D341Med (cell line): ENCODE results near the gene SPINT2.

Experiments used
- DNase-seq: peaks from one replicate; pipeline ENCODE4 v3.0.0; 2012; ENCODE audit warnings: low spot score

Gene SPINT2

GRCh38 chr19:38294090-38294489 lies 29.7 kb downstream of the SPINT2 start:
- no peak for DNase-seq

DNA sequence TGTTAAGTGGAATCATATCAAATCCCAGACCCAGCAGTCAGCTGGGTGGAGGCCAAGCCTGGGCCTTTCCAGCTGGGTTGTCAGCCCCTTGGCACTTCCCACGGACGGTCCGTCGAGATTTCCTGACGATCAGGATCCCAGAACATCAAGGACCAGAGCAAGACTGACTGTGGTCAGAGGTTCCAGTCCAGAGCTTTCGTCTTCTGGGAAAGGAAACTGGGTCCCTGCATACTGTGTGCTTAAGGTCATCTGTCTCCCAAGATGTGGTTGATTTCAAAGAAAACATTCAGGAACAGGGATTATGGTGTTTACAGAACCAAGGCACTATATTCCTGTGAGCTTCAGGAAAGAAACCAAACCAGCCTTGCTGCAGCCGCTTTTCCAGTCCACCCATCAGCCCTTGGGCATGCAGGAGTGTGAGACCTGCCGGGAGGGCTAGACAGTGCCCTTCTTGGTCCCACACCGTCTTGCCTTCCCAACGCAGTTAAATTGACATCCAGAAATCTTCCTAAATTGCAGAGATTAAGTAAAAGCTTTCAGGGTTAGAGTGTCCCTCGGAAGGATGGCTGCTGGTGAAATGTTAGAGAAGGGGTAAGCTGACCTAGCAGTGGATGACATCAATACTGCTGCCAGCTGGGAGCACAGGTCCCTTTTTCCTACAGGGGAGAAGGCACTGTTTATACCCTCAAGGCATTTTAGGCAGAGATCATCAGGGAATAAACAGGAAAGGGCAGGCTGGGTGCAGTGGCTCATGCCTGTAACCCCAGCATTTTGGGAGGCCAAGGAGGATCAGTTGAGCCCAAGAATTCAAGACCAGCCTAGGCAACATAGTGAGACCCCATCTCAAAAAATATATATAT lies 34.7 kb downstream of the SPINT2 start:
- DNase-seq, result no peak

DNA sequence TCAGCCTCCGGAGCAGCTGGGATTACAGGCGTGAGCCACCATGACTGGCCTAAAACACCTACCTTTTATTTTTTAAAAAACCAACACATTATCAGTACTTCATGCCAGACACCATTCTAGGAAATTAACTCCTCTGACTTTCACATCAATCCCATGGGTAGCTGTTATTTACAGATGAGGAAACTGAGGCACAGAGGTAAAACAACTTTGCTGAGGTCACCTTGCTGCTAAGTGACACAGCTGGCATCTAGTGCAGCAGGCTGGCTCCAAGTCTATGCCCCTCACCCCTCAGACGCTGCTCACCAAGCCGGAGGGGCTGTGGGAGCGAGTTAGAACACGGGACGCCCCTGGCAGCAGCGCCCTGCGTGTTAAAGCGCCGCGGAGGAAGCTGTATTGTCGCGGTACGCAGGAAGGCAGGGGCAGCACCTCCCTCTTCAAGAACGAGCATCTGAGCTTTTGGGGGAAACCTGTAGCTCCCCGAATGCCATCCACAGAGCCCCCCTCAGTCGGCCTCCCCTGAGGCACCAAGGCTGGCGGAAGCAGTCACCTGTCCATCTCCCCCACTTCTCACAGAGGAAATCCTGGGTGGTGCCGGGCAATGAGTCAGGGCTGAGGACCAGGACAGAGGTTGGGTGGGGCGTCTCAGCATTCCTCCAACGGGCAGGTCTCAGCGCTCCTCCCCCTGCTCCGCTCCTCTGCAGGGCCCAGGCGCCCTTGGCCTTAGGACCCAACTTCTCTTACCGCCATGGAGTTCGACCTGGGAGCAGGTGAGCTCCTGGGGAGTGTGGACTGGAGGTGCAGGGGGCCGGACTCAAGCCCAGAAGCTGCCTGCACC lies 39.4 kb downstream of the SPINT2 start, which contains the start of gene C19orf33:
Gene C19orf33, plus strand, starts transcription at position 735 of the 835 bp plus-strand sequence. Its CDS starts 11 bp downstream, at position 746.
- DNase-seq, result no peak

- no peak for DNase-seq
Measured at GRCh38 chr19:38304352-38304865, 40.0 kb downstream of the SPINT2 start.

DNA sequence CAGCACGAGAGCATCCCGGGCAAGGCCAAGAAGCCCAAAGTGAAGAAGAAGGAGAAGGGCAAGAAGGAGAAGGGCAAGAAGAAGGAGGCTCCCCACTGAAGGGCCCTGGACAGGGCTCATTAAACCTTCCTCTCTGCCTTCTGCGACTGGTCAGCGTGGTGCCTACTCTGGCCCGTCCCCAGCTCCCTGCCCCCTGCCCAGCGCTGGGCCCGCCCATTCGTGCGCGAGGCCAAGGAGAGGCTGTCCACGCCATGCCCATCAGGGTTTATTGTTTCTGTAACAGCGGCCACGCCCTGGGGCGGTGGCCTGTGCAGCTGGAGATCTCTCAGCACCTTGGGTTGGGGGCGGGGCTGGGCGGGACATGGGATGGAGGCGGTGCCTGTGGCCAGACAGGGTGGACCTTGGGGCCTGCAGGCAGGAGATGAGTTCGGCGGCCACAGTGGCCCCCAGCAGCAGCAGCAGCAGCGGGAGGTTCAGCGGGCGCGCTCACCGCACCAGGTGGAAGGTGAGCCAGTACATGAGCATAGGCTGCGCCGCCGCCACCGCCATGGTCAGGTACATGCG lies 40.6 kb downstream of the SPINT2 start:
- DNase-seq, result no peak

DNA sequence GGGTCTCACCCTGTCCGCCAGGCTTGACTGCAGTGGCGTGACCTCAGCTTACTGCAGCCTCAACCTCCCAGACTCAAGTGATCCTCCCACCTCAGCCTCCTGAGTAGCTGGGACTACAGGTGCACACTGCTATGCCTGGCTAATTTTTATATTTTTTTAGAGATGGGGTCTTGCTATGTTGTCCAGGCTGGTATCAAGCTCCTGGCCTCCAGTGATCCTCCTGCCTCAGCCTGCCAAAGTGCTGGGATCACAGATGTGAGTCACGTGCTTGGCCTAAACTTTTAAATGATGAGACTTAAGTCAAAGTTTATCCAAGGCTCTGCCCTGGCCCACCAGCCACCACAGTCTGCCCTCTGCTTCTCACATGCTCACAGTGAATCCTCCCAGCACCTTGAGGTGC lies 41.9 kb downstream of the SPINT2 start:
- DNase-seq, result no peak

DNA sequence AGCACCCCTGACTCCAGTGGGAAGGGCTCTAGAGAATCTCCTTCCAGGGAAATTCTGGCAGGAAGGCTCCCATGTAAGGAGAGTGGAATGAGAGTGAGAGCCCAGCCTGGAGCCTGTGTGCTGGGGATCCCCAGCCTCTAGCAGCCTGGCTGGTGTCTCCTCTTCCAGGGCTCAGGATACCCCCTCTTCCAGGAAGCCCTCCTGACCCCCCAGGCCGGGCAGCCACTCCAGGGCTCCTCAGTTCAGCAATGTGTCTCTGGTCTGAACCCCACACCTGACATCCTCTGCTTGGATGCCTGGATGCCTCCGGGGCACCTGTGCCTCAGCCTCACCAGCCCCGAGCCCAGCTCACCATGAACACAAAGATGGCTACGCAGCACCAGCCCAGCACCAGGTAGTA lies 42.7 kb downstream of the SPINT2 start:
- no peak for DNase-seq

- DNase-seq, result no peak
Measured at GRCh38 chr19:38307597-38307996, 43.2 kb downstream of the SPINT2 start.

DNA sequence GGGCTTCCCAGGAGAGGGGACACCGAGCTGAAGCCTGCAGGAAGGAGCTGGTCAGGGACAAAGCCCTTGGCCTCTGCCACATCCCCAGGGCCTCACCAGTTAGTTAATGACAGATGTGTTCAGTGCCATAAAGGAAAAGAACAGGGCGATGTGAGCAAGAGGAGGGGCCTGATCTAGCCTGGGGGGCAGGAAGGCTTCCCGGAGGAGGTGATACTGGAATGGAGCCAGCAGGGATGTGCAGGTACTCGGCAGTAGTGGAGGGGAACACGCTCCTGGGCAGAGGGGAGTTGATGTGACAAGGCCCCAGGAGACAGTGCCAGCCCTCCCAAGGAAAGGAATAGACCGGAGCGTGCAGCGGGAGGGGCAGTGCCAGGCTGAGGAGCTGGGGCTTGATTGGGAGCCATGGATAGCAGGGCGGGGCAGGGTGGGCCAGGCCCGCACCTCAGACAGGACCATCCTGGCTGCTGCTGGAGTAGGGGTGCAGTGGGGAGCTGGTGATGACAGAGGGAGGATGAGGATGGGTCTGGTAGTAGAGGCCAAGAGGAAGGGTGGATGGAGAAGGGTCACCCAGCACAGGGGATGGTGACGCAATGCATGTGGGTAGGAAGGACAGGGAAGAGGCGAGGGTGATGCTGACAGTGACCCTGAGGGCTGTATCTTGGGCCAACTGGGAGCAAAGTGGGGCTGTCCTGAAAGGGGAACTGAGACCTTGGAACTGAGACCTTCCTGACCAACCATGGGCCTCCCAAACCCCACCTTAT lies 43.8 kb downstream of the SPINT2 start:
- DNase-seq, result no peak

DNA sequence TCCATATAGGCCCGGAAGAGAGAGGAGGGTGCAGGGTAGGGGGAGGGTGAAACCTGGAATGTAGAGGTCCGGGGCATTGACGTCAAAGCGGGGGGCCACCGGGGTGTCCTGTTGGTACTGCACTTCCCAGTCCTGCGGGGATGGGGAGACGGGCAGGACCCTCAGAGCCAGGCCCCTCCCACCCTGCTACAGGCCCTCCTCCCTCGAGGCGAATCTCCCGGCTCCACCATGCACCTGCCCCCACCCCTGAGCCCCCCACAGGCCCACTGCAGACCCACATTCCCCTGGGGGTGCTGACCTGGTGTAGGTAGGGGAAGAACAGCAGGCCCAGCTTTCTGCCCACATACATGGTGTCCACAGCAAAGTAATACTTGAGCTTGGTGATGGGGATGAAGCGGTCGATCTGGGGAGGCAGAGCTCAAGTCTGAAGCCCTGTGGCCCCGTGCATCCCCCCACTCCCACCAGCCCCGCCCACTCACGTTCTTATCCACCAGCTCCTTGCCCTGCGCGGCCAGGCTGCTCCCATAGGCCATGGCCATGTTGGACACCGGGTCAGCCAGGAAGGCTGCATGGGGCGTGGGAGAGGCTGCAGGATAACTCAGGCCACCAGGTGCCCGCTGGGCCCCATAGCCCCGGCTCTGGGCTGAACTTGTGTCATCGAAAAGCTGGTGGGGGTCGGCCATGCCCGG lies 44.7 kb downstream of the SPINT2 start:
- no peak for DNase-seq

DNA sequence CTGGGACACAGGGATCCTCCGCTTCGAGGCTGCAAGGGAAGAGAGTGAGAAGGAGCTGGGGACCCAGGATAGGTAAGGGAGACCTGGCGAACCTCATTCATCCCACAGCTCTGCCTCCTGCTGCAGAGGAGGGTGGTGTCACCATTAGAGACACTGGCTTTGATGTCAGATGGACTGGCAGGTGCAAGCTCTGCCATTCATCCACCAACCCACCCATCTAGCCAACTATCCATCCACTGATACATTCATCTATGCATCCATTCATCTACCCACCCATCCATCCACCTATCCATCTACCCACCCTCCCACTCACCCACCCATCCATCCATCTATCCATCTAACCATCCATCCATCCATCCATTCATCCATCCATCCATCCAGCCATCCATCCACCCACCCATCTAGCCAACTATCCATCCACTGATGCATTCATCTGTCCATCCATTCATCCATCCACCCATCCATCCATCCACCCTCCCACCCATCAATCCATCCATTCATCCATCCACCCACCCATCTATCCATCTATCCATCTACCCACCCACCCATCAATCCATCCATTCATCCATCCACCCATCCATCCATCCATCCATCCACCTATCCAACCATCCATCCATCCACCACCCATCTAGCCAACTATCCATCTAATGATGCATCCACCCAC lies 45.4 kb downstream of the SPINT2 start:
- no peak for DNase-seq

- no peak for DNase-seq
Measured at GRCh38 chr19:38310279-38310670, 45.9 kb downstream of the SPINT2 start.

- DNase-seq, result no peak
Measured at GRCh38 chr19:38310986-38311385, 46.6 kb downstream of the SPINT2 start.

DNA sequence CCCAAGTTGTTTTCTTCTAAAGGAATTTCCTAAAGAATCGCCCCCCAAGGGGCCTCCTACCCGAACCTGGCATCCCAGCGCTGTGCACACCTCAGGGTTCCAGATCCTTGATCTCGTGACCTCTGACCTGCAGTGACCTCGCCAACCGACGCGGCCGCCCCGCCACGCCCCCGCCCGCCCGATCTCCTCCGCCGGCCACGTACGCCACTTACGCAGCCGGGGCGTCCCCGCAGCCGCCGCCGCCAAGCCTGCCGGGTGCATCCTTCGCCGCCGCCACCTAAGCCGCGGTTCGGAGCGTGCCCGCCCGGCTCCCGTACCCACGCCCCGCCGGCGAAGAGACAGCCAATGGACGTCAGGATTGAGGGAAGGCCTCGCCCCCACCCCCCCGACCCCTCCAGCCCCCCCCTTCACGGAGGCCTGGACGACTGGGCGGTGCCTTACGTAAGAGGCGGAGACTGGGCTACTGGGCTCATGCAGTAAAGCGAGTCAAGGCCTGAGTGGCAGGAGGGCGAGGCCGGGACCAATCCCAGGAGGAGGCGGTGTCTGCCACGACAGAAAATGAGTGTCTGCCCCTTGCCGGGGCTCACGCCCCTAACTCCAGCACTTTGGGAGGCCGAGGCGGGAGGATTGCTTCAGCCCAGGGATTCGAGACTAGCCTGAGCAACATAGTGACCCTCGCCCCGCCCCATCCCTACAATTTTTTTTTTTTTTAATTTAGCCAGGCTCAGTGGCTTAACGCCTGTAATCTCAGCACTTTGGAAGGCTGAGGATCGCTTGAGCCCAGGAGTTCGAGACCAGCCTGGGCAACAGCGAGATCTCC lies 51.5 kb downstream of the SPINT2 start, which contains the start of gene YIF1B:
Gene YIF1B, minus strand, starts transcription at position 291 of the 820 bp plus-strand sequence. Its CDS starts 30 bp downstream, at position 261.
- DNase-seq, result peak; percentile 98

DNA sequence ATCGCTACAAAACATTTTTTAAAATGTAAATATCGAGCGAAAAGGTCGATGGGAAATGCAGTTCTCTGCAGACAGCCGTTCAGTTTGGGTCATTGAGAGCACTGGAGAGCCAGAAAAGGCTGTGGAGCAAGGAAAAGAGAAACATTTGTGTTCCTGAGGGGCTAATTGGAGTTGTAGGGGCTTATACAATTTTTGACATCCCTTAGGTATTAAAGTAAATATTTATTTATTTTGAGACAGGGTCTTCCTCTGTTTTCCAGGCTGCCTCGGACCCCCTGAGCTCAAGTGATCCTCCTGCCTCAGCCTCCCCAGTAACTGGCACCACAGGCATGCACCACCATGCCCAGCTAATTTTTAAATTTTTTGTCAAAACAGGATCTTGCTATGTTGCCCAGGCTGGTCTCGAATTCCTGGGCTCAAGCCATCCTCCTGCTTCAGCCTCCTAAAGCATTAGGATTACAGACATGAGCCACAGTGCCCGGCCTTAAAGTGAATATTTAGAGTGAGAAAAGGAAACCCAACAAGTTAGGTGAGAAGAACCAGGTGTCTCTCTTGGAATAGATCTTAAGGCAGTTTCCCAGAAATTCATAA lies 52.2 kb downstream of the SPINT2 start:
- DNase-seq, result no peak

DNA sequence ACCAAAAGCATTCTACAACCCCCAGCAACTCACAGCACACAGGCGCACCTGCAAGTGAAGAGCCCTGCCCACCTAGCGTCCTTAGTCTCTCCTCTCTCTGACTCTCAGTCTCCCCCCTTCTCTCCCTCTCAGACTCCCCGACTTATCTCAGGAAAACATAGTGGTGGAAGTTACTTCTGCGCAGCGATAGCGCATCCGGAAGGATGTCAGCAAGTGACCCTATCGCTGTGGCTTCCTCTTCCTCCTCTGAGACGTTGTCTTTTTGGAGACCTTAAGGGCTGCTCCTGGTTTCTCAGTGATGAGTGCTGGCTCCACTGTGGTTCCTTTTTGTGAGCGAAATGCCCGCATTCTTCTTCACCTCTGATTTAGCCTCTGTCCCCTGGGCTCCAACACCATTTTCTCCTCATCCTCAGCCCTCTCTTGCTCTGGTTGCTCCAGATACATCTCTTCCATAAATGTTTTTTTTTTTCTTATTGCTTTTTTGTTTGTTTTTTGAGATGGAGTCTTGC lies 52.8 kb downstream of the SPINT2 start:
- DNase-seq, result no peak

DNA sequence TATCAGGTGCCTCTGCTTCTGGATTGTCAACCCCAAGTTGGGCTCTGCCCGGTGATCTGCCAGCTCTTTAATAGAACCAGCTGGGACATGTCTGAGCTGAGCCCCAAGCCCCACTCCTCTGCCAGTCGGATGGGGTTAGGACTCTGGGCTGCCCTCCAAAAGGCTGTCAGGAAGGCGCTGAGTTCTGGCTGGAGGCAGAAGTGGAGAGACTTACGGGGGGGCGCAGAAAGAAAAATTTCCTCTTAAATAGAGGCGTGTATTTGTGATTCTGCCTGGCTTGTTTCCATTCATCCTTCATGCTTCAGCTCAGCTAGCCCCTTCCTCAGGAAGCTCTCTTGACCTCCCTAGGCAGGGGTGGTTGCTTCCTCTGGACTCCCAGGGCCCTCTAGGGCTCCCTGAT lies 54.3 kb downstream of the SPINT2 start:
- DNase-seq, result no peak

DNA sequence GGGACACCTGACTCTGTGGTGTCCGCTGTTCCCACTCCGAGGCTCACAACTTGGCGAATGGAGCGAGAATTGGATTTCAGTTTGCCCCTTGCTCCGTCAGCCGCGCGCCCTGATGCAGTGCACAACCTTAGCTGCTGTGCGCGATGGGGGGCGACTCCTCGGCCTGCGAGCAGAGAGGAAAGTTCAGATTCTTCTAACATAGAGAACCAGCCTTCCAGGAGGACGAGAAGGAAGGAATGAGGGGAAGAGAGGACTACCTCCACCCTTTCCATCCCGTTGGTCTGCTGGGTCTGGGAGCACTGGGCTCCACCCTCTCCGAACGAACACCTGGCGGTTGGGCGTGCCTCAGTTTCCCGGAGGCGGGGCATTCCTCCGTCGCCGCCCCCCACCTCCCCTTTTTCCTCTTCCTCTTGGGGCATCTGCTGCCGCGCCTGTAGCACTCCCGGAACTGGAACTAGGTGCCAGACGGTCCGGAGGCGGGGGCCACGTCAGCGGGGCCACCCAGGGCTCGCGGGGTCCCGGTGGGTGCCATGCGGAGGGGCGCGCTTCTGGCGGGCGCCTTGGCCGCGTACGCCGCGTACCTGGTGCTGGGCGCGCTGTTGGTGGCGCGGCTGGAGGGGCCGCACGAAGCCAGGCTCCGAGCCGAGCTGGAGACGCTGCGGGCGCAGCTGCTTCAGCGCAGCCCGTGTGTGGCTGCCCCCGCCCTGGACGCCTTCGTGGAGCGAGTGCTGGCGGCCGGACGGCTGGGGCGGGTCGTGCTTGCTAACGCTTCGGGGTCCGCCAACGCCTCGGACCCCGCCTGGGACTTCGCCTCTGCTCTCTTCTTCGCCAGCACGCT lies 55.3 kb downstream of the SPINT2 start, which contains the start of gene KCNK6:
Gene KCNK6, plus strand, starts transcription at position 425 of the 838 bp plus-strand sequence. Its CDS starts 106 bp downstream, at position 531.
- DNase-seq, result peak; percentile 70
